Body of pancreas (tissue), 4 donors: ENCODE data around the gene BRDT.

Experiments used
- POLR2A ChIP-seq, 3 donors: fragments of 450-650 bp; IDR thresholded peaks; one replicate each; pipeline ENCODE4 v1.6.1; 2016; ENCODE audit warnings: antibody characterized with exemption in 3 of 3, mild to moderate bottlenecking in 2 of 3
- TF ChIP-seq, protein P1 (sequence below), 7 experiments: fragments of 450-650 bp in 4 of 7; fragments of 200-600 bp in 3 of 7; sonication (generic) in 3 of 7; IDR thresholded peaks; one replicate each; pipeline ENCODE4 v1.5.1; 2016 to 2019; ENCODE audit warnings: antibody characterized with exemption in 7 of 7

DNA sequence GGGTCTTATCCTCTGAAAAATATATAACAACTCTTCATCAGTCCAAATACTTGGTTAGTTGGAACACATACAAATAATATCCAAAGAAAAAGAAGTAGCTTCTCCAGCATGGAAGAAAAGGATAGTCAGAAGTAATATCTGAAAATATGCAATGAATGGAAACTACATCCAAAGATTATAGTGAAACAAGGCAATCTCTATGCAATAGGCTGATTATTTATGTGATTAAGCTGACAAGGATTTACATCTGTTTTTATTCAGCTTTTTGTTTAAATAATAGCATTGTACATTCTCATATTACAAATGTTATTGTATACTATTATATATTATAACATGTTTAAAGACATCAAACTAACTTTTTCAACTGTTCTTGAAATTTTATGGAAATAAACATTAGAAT is 48.0 kb upstream of the BRDT start:
- TF ChIP-seq POLR2A (IDR thresholded peaks at IDR 0.05), result no peak
- TF ChIP-seq, protein P1, sequence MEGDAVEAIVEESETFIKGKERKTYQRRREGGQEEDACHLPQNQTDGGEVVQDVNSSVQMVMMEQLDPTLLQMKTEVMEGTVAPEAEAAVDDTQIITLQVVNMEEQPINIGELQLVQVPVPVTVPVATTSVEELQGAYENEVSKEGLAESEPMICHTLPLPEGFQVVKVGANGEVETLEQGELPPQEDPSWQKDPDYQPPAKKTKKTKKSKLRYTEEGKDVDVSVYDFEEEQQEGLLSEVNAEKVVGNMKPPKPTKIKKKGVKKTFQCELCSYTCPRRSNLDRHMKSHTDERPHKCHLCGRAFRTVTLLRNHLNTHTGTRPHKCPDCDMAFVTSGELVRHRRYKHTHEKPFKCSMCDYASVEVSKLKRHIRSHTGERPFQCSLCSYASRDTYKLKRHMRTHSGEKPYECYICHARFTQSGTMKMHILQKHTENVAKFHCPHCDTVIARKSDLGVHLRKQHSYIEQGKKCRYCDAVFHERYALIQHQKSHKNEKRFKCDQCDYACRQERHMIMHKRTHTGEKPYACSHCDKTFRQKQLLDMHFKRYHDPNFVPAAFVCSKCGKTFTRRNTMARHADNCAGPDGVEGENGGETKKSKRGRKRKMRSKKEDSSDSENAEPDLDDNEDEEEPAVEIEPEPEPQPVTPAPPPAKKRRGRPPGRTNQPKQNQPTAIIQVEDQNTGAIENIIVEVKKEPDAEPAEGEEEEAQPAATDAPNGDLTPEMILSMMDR (IDR thresholded peaks at IDR 0.05), result no peak
